Fibroblast of villous mesenchyme (primary cell): Measurements from ENCODE around the gene PDHA2. TPM values are rescaled to one million over a fixed set of nuclear protein-coding genes. Genes with fewer than 3 reads are reported as not detected.
A peak's percentile ranks its signal among the peaks of the same experiment; 100 is the strongest.
"Not testable (repeated sequence)": the region's sequence is repeated elsewhere in the genome, so short reads cannot be mapped to it uniquely, and the experiment has no call there.

ENCODE experiments used
- DNase-seq: peaks from one replicate; pipeline ENCODE4 v3.0.0-alpha.2; 2010; ENCODE audit warnings: low read depth
- H3K4me3 ChIP-seq: 2 replicates; pipeline ENCODE4 v1.5.1; 2011; ENCODE audit warnings: low read depth, mild to moderate bottlenecking, low read length
- CTCF ChIP-seq: IDR thresholded peaks from 2 replicates; pipeline ENCODE4 v1.5.1; 2012; ENCODE audit warnings: low read depth, mild to moderate bottlenecking, low read length; ENCODE audit not compliant: insufficient read depth
- total RNA-seq: library from RNA; depleted of rRNA; stranded (reverse); fragments of >200 nt; gene quantifications from 2 replicates; pipeline ENCODE4 v1.2.3, GENCODE V29; 2012

The PDHA2 gene
- total RNA-seq, 1 donor = not detected

DNA sequence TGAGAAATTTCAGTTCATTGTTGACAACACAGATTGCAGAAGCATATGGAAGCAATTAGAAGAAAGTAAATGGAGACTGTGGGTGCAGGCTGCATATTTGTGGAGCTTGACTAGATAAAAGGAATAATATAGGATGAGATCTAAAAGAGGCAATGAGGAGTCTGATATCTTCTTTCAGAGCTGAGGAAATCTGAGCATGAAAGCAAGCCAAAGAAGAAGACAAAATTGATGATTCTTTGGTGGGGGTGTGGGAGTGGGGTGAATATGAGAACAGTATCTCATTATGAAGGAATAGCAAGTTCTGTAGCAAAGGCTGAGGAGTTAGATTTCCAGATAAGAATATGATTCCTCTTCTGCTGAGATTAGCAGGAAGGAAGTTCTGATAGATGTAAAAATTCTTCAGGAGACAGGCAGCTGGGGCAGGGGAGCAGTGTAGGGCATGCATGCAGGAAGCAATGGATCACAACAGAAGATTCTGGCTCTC, 6.1 kb upstream of the PDHA2 start:
- H3K4me3 ChIP-seq = no peak overlapping the region
- DNase-seq = no peak
- no peak for TF ChIP-seq CTCF

DNA sequence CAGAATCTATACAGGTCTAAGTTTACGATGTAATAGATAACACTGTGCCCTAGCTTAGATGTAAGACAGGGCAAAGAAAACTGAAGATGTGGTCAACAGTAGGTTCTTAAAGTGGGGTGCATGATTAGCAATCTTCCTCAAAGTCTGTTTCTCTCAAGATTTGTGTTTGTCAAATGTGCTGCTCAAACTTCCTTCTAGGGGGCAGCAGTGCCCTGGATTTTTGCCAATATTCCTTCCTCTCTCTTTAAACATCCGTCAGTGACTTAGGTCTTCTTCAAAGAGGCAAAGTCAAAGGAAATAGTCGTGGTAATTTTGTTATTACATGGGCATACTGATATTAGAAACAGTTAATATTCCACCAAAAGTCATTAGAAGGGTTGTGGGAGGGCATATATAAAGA, 4.2 kb upstream of the PDHA2 start:
- DNase-seq = no peak
- H3K4me3 ChIP-seq = no peak overlapping the region
- no peak for TF ChIP-seq CTCF

DNA sequence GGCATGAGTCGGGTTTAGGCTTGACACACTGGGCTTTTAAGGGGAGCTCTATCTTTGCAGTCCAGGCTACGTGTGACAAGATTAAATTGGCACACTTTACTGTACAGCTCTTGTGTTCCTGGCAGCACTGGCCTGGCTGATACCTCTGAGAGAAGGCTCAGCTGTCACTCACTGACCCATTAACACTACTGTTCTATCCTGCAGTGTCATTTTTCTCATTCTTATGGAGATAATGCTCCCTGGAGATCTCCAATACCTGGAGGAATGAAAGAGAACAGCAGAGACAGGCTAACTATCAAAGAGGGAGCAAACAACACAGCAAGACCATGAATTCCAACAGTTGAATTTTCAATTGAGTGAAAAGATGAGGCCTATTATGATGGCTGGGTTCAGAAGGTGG, 1.7 kb upstream of the PDHA2 start:
- no peak for TF ChIP-seq CTCF
- no peak for DNase-seq
- H3K4me3 ChIP-seq = no peak overlapping the region

DNA sequence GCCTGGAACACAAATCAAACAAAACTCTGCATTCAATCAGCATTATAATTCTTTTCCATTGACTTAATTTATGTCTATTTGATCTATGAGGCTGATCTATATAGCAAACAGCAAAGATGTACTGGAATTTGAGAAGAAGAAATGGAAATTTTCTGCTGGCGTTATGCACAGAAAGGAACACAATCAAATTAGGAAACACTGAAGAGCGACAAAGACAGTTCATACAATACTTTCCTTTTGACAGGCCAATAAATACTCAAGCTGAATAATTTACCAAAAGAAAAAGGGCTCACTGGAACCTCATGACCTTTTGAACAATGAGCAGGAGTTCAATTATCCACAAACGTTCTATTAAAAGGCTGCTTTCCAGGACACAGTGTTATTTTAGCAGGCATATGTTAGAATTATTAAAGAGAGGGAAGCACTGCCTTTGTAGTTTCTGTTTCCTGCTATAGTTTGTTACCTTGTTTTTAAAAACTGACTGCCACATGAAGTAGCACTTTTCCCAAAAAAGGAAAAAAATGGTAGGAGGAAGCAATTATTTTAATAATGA, 8.1 kb downstream of the PDHA2 start:
- H3K4me3 ChIP-seq = no peak overlapping the region
- no peak for DNase-seq
- no peak for TF ChIP-seq CTCF

DNA sequence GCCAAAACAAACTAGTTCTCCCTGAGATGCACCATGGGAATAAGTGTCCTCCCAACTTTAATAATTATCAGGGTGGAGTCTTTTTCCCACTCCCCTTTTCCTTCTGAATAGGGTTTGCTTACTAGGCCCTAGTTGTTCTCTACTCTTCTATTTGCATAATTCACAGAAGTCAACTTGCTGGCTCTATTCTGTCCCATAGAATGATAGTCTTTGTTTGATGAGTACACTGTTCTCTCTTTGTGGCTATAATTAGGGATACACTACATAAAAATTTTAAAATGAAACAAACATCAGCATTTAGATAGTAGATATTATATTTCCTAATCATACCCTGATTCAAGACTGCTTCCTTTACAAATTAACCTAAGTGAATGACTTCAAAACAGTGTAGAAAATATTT, 10.3 kb downstream of the PDHA2 start:
- TF ChIP-seq CTCF = no peak
- no peak for DNase-seq
- no peak overlapping the region for H3K4me3 ChIP-seq

DNA sequence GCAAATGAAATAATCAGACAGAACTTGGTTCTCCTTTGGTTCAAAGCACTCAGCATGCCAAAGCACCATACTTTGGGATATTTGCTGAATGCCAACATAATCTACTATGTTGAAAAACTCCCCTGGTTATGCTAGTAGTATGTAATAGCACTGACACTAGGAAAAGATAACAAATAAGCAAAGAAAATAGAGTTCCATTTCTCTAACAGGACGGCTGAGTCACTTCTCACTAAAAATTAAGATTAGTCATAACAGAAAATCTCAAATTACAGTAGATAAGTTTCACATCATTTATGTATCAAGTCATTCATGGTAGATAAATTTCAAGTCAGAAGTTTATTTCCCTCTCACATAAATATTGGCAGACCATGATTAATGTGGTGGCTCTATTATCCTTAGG, 17.9 kb downstream of the PDHA2 start:
- DNase-seq = no peak
- TF ChIP-seq CTCF = no peak
- no peak overlapping the region for H3K4me3 ChIP-seq

DNA sequence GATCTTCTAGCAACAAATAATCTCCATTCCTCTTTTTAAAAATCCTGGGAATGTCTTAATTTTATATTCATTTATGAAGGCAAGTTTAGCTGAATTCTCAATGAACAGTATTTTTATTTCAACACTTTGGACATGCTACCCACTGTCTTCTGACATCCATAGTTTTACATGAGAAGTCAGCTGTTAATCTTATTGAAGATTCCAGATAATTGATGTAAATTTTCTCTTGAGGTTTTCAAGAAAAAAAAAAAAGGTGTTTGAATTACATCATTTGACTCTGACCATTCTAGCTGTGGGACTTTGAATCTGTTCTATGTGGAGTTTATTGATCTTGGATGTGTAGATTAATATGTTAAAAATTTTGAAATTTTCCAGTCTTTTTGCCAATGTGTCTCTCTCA, 28.0 kb downstream of the PDHA2 start:
- DNase-seq = peak; percentile 0
- no peak for TF ChIP-seq CTCF
- H3K4me3 ChIP-seq = no peak overlapping the region

DNA sequence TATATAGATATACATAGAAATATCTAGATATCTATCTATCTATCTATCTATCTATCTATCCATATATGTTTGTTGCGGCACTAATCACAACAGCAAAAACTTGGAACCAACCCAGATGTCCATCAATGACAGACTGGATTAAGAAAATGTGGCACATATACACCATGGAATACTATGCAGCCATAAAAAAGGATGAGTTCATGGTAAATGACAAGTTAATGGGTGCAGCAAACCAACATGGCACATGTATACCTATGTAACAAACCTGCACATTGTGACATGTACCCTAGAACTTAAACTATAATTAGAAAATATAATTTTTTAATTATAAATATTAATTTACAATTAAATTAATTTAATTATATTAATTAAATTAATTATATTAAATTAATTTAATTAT, 29.5 kb downstream of the PDHA2 start:
- DNase-seq, H3K4me3 ChIP-seq: not testable (repeated sequence)
